ENCODE results near the gene SLC25A45.
A peak's percentile ranks its signal among the peaks of the same experiment; 100 is the strongest.

DNA sequence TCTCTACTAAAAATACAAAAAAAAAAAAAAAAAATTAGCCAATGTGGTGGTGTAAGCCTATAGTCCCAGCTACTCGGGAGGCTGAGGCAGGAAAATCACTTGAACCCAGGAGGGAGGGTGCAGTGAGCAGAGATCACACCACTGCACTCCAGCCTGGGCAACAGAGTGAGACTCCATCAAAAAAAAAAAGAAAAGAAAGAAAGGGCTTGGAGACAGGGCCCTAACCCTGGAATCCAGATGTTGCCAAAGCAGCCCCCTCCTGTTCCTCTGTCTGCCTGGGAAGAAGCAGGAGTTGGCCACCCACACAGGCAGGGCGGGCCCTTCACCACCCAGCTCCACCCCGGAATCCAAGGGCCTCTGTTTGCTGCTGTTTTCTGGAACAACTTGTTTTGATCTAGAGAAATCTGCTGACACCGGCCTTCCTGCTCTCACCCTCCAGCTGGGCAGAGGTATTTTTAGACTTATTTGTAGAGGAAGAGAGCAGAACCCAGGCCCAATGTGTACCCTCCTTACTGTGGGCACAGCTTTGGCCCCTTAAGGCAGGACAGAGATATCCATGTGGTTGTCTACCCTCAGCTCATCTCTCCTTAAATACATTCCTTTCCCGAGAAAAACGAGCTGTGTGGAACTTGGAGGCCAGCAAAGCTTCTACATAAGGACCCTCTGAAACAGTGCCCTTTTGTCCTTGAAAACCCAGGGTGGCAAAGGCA, 37.5 kb upstream of the SLC25A45 start:
- TF ChIP-seq CTCF (IDR thresholded peaks at IDR 0.05; ENCODE audit: insufficient read depth, low read length) (no peak), POLR2AphosphoS5 (IDR thresholded peaks at IDR 0.05; ENCODE audit: low read depth) (peak; percentile 37; the same call in 1 of the 2 replicates)
- TF ChIP-seq, protein P1, sequence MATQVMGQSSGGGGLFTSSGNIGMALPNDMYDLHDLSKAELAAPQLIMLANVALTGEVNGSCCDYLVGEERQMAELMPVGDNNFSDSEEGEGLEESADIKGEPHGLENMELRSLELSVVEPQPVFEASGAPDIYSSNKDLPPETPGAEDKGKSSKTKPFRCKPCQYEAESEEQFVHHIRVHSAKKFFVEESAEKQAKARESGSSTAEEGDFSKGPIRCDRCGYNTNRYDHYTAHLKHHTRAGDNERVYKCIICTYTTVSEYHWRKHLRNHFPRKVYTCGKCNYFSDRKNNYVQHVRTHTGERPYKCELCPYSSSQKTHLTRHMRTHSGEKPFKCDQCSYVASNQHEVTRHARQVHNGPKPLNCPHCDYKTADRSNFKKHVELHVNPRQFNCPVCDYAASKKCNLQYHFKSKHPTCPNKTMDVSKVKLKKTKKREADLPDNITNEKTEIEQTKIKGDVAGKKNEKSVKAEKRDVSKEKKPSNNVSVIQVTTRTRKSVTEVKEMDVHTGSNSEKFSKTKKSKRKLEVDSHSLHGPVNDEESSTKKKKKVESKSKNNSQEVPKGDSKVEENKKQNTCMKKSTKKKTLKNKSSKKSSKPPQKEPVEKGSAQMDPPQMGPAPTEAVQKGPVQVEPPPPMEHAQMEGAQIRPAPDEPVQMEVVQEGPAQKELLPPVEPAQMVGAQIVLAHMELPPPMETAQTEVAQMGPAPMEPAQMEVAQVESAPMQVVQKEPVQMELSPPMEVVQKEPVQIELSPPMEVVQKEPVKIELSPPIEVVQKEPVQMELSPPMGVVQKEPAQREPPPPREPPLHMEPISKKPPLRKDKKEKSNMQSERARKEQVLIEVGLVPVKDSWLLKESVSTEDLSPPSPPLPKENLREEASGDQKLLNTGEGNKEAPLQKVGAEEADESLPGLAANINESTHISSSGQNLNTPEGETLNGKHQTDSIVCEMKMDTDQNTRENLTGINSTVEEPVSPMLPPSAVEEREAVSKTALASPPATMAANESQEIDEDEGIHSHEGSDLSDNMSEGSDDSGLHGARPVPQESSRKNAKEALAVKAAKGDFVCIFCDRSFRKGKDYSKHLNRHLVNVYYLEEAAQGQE (IDR thresholded peaks at IDR 0.05; ENCODE audit: insufficient replicate concordance, low read depth) = no peak
